ENCODE measurements around the gene FHIP2A.

The FHIP2A gene

DNA sequence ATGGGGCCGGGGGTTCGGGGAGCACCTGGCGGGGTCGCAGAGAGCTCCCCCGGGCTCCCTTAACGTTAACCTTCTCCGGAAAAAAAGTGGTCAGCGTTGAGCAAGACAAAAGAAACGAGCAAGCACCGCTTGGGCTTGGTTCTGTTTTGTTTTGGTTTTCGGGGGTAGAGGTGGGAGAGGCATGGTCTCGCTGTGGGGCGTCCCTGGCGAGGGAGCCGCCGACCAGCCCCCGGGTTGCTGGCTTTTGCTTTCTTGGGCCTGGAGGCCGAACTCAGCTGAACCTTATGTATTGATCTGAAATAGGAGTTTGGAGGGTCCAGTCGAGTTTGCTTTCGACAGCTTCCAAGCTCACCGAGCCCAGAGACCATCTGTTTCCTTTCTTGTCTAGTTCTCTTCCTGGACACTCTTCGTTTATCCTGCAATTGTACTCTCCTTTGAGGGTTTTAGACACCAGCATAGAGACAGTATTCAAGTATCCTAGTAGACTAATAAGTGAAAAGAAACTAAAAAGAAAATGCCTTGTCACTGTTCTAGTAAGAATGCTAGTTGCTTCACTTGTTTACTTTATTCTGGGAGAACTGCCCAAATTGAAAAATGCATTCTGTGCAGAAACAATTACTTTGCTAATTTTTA, 980 bp downstream of the FHIP2A start:
- peak; percentile 46 for DNase-seq (ENCODE audit: extremely low spot score)
- CTCF ChIA-PET: interaction anchor here (0.7 to 1.2 kb wide), 8 partner anchors 10 to 483 kb away, joined by 3 to 4 read pairs (median 3); no protein-coding TSS in a partner anchor
- POLR2A ChIA-PET: interaction anchor here (1.0 to 1.5 kb wide), 6 partner anchors 9 to 109 kb away, joined by 3 to 4 read pairs (median 4); no protein-coding TSS in a partner anchor
- TF ChIP-seq ZNF384 (IDR thresholded peaks at IDR 0.05): no peak
- TF ChIP-seq TARDBP (IDR thresholded peaks at IDR 0.05): no peak
- no peak for TF ChIP-seq HDGF (IDR thresholded peaks at IDR 0.05; ENCODE audit: borderline replicate concordance)
- no peak for TF ChIP-seq FOXK2 (IDR thresholded peaks at IDR 0.05)
- no peak for TF ChIP-seq NFRKB (IDR thresholded peaks at IDR 0.05)
- TF ChIP-seq FOXM1 (IDR thresholded peaks at IDR 0.05; ENCODE audit: borderline replicate concordance): no peak
- TF ChIP-seq ELF4 (IDR thresholded peaks at IDR 0.05): no peak
- no peak for TF ChIP-seq SP1 (IDR thresholded peaks at IDR 0.05)
- TF ChIP-seq BHLHE40 (IDR thresholded peaks at IDR 0.05; ENCODE audit: borderline replicate concordance): no peak
- TF ChIP-seq FOXA1 (IDR thresholded peaks at IDR 0.05): no peak
- no peak for TF ChIP-seq LEF1 (IDR thresholded peaks at IDR 0.05; ENCODE audit: borderline replicate concordance)
- TF ChIP-seq L3MBTL2 (conservative IDR thresholded peaks at IDR 0.05): no peak
- no peak for TF ChIP-seq PKNOX1 (IDR thresholded peaks at IDR 0.05)
- TF ChIP-seq CTBP1 (IDR thresholded peaks at IDR 0.05; ENCODE audit: borderline replicate concordance): no peak

DNA sequence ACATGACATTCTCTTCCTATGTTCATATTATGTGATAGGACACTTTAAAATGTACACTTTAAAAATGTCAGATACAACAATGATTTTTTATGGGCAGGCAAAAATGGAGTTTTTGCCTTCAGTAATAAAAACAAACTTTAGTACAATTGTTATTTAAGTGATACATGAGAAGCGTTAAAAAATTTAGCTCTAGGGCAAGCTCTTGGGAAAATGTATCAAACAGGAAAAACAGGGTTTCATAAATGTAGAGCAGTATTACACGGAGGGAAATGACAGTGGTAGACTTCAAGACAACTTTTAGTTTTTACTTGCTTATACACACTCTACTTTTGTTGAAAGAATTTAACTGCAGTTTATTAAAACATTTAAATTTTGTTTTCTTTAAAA, 1.5 kb downstream of the FHIP2A start:
- ChIA-PET POLR2A (interaction anchor here (1.0 kb wide), 1 partner anchor 110 kb away, joined by 3 read pairs; no protein-coding TSS in a partner anchor), CTCF (interaction anchor here (0.9 kb wide), 1 partner anchor 58 kb away, joined by 3 read pairs; no protein-coding TSS in a partner anchor)
- DNase-seq (ENCODE audit: extremely low spot score): no peak
- TF ChIP-seq SP1 (IDR thresholded peaks at IDR 0.05) (no peak), FOXM1 (IDR thresholded peaks at IDR 0.05; ENCODE audit: borderline replicate concordance) (no peak), NFRKB (IDR thresholded peaks at IDR 0.05) (no peak), BHLHE40 (IDR thresholded peaks at IDR 0.05; ENCODE audit: borderline replicate concordance) (no peak), HDGF (IDR thresholded peaks at IDR 0.05; ENCODE audit: borderline replicate concordance) (no peak), PKNOX1 (IDR thresholded peaks at IDR 0.05) (no peak), FOXA1 (IDR thresholded peaks at IDR 0.05) (no peak)

DNA sequence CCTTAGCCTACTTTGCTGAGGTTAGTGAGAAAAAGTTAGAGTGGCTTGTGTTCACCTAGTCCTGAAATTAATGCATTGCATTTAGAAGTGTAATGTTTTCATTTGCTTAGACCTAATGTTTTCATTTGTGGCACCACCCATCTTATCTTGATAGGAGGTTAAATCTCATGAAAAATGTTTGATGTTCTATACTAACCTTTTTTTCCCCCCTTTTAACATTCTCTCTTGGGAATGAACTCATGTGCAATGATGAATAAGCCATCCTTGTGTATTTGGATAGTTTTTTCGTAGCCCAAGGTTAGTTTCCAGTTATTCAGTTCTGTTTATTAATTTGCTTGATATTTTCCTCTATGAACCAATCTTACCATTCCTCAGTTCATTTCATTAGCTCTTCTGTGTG, 2.8 kb downstream of the FHIP2A start:
- DNase-seq (ENCODE audit: extremely low spot score): no peak
- POLR2A ChIA-PET: no interaction called here
- TF ChIP-seq HDGF (IDR thresholded peaks at IDR 0.05; ENCODE audit: borderline replicate concordance) (no peak), NFRKB (IDR thresholded peaks at IDR 0.05) (no peak), FOXM1 (IDR thresholded peaks at IDR 0.05; ENCODE audit: borderline replicate concordance) (no peak), BHLHE40 (IDR thresholded peaks at IDR 0.05; ENCODE audit: borderline replicate concordance) (no peak), ELF4 (IDR thresholded peaks at IDR 0.05) (no peak), FOXA1 (IDR thresholded peaks at IDR 0.05) (no peak), SUZ12 (IDR thresholded peaks at IDR 0.05) (no peak), FOXK2 (IDR thresholded peaks at IDR 0.05) (no peak), PKNOX1 (IDR thresholded peaks at IDR 0.05) (no peak), LEF1 (IDR thresholded peaks at IDR 0.05; ENCODE audit: borderline replicate concordance) (no peak), CTBP1 (IDR thresholded peaks at IDR 0.05; ENCODE audit: borderline replicate concordance) (no peak), L3MBTL2 (conservative IDR thresholded peaks at IDR 0.05) (no peak), ZNF384 (IDR thresholded peaks at IDR 0.05) (no peak), ARNT (IDR thresholded peaks at IDR 0.05) (no peak), SP1 (IDR thresholded peaks at IDR 0.05) (no peak), TARDBP (IDR thresholded peaks at IDR 0.05) (no peak)
- CTCF ChIA-PET: no interaction called here

- CTCF ChIA-PET: no interaction called here
- no peak for DNase-seq (ENCODE audit: extremely low spot score)
- TF ChIP-seq FOXM1 (IDR thresholded peaks at IDR 0.05; ENCODE audit: borderline replicate concordance): no peak
- TF ChIP-seq L3MBTL2 (conservative IDR thresholded peaks at IDR 0.05): no peak
- TF ChIP-seq HDGF (IDR thresholded peaks at IDR 0.05; ENCODE audit: borderline replicate concordance): no peak
- no peak for TF ChIP-seq PKNOX1 (IDR thresholded peaks at IDR 0.05)
- no peak for TF ChIP-seq FOXA1 (IDR thresholded peaks at IDR 0.05)
- no peak for TF ChIP-seq CTBP1 (IDR thresholded peaks at IDR 0.05; ENCODE audit: borderline replicate concordance)
- POLR2A ChIA-PET: no interaction called here
Measured at GRCh38 chr10:114825513-114826253, 4.1 kb downstream of the FHIP2A start.

DNA sequence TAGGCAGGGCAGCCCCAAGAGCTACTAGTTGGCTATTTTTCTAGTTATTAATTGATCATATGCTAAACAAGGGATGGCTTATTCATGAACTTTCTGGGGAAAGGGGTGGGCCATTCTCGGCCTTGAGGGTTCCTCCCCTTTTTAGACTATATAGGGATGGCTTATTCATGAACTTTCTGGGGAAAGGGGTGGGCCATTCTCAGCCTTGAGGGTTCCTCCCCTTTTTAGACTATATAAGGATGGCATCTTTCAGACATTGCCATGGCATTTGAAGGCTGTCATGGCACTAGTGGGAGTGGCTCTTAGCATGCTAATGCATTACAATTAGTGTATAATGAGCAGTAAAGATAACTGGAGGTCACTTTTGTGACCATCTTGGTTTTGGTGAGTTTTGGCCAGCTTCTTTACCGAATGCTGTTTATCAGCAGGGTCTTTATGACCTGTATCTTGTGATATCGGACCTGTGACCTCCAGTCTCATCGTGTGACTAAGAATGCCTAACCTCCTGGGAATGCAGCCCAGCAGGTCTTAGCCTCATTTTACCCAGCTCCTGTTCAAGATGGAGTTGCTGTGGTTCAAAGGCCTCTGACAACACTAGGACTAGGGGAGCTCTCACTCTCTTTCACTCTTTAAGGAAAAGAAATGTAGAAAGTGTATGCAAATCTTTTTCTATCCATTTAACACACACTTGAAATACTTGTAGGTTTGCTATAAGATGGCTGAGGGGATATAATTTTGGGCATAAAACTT, 7.8 kb downstream of the FHIP2A start:
- CTCF ChIA-PET: interaction anchor here (0.8 kb wide), 1 partner anchor 8 kb away, joined by 5 read pairs; the partner anchor contains the start of gene FHIP2A
- POLR2A ChIA-PET: no interaction called here
- DNase-seq (ENCODE audit: extremely low spot score): no peak
- TF ChIP-seq ELF4 (IDR thresholded peaks at IDR 0.05) (no peak), SP1 (IDR thresholded peaks at IDR 0.05) (no peak), ARNT (IDR thresholded peaks at IDR 0.05) (no peak), TARDBP (IDR thresholded peaks at IDR 0.05) (no peak), FOXM1 (IDR thresholded peaks at IDR 0.05; ENCODE audit: borderline replicate concordance) (no peak), FOXA1 (IDR thresholded peaks at IDR 0.05) (no peak), LEF1 (IDR thresholded peaks at IDR 0.05; ENCODE audit: borderline replicate concordance) (no peak)
